K562 (cell line): ENCODE data around the gene PODNL1. TPM values are rescaled to one million over a fixed set of nuclear protein-coding genes. Genes with fewer than 3 reads are reported as not detected.

Source experiments
- BCL6 ChIP-seq: fragments of 250-450 bp; sonication (Bioruptor Pico); IDR thresholded peaks from 2 replicates; pipeline ENCODE4 v1.4.0; 2020
- BRCA1 ChIP-seq, 2 experiments: fragments of 450-650 bp in 1 of 2; sonication (generic) in 1 of 2; formaldehyde crosslinking in 1 of 2; IDR thresholded peaks; 2 replicates each; pipeline versions ENCODE4 v1.5.0 to v1.6.1; 2017 to 2020; ENCODE audit warnings: mild to moderate bottlenecking in 1 of 2, missing genetic modification reagents in 1 of 2
- DMBX1 ChIP-seq: fragments of 250-450 bp; sonication (Bioruptor Pico); IDR thresholded peaks from 2 replicates; pipeline ENCODE4 v1.8.0; 2022; ENCODE audit warnings: inconsistent platforms, mild to moderate bottlenecking, moderate library complexity, borderline replicate concordance
- FOXK2 ChIP-seq, 2 experiments: fragments of 450-650 bp; IDR thresholded peaks in 1 of 2; conservative IDR thresholded peaks in 1 of 2; 2 replicates each; pipeline ENCODE4 v1.6.1; 2016; ENCODE audit warnings: low read depth in 2 of 2, mild to moderate bottlenecking in 1 of 2
- KAT7 ChIP-seq: sonication (generic); formaldehyde crosslinking; IDR thresholded peaks from 2 replicates; pipeline ENCODE4 v1.8.0; 2022; ENCODE audit warnings: missing genetic modification reagents, mild to moderate bottlenecking, borderline replicate concordance
- NFE2 ChIP-seq: IDR thresholded peaks from 2 replicates; pipeline ENCODE4 v1.6.1; 2014; ENCODE audit warnings: antibody characterized with exemption, low read depth
- PCBP1 ChIP-seq: fragments of 200-400 bp; formaldehyde crosslinking; IDR thresholded peaks from 2 replicates; pipeline ENCODE4 v1.6.1; 2018; ENCODE audit warnings: mild to moderate bottlenecking, low read depth, low read length; ENCODE audit not compliant: poor library complexity, severe bottlenecking
- RBM17 ChIP-seq: fragments of 200-400 bp; formaldehyde crosslinking; IDR thresholded peaks from 2 replicates; pipeline ENCODE4 v1.6.1; 2017; ENCODE audit warnings: low read depth, mild to moderate bottlenecking, low read length, borderline replicate concordance
- SRSF1 ChIP-seq: fragments of 200-400 bp; formaldehyde crosslinking; IDR thresholded peaks from 2 replicates; pipeline ENCODE4 v1.6.1; 2017; ENCODE audit warnings: mild to moderate bottlenecking, low read depth, low read length, moderate library complexity
- TBP ChIP-seq: optimal IDR thresholded peaks from 2 replicates; pipeline ENCODE3; 2011; ENCODE audit warnings: low read depth, low read length, improper control_type of control experiment
- TRIM28 ChIP-seq: fragments of 450-650 bp; IDR thresholded peaks from 2 replicates; pipeline ENCODE4 v1.6.1; 2017
- polyA plus RNA-seq, 8 experiments: library from polyadenylated mRNA; depleted of rRNA in 4 of 8; stranded (reverse) in 5 of 8; unstranded in 3 of 8; fragments of >200 nt; fragmentation: Nextera tagmentation in 2 of 8; fragmentation: Illumina TruSeq in 1 of 8; extraction: Ambion mirVana in 2 of 8; extraction: Trizol in 1 of 8; gene quantifications; 2 replicates each; pipeline versions ENCODE4 v1.2.1 to v1.2.3, GENCODE V29; 2011 to 2014; ENCODE audit warnings: inconsistent platforms in 1 of 8, missing spikeins in 1 of 8
- total RNA-seq, 7 experiments: library from RNA; depleted of rRNA in 6 of 7; stranded (reverse); fragments of >200 nt in 6 of 7; fragmentation: Illumina TruSeq in 2 of 7; extraction: Trizol in 2 of 7; gene quantifications; 2 replicates each; pipeline versions ENCODE4 v1.2.1 to v1.2.3, GENCODE V29; 2011 to 2021; ENCODE audit warnings: low replicate concordance in 1 of 7
- TF ChIP-seq, protein P1 (sequence below): fragments of 450-650 bp; IDR thresholded peaks from 2 replicates; pipeline ENCODE4 v1.6.1; 2016; ENCODE audit warnings: antibody characterized with exemption
- TF ChIP-seq, protein P2 (sequence below): fragments of 250-450 bp; sonication (Bioruptor Pico); IDR thresholded peaks from 2 replicates; pipeline ENCODE4 v1.5.0; 2021
- TF ChIP-seq, protein P3 (sequence below): fragments of 250-450 bp; sonication (Bioruptor Pico); IDR thresholded peaks from 2 replicates; pipeline ENCODE4 v1.5.0; 2021; ENCODE audit warnings: mild to moderate bottlenecking, borderline replicate concordance
- TF ChIP-seq, protein P4 (sequence below): fragments of 450-650 bp; IDR thresholded peaks from 2 replicates; pipeline ENCODE4 v1.6.1; 2017; ENCODE audit warnings: mild to moderate bottlenecking, moderate library complexity

PODNL1 gene
- total and polyA plus RNA-seq, 9 of the 15 experiments (the other 6 are each of a cell fraction or from before 2014, with no cell fraction given) = 0.18 to 0.47 (median 0.23) TPM; not detected in 3

DNA sequence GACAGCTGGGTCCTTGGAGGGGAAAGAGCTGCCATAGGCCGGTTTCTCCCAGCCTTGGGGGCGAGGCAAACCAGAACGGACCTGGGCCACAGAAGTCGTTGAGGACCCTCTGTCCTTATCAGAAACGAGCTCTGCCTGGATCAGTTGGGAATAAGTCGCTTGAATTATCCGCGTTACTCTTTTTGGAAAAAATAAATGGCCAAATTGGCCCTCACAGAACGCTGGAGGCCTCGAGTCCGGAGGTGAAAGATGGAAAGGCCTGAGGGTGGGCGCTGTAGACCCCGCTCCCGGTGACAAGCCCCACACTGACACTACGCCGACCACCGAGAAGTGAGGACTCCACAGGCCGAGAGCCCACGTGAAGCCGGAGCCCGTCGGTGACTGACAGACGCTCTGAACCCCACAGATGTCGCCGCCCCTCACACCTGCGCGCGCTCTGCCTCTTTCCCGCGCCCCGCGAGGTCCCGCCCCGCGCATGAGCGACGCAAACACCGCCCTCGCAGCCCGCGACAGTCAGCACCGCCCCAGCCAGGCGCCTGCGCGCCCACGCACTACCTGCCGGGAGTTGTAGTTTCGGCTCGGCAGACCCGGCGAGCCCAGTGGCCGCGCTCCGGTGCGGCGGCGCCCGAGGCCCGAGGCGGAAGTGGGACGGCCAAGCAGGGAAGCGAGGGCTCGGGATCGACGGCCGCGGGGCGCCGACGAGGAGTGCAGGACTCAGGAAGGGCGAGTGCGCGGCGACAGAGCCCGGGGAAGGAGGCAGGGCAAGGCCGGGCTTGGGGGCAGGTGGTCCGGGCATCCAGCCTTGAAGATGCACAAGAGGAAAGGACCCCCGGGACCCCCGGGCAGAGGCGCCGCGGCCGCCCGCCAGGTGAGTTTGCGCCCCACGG, 32.3 kb downstream of the PODNL1 start, which contains the start of the genes BRME1 and CC2D1A (continued):
- 0 out of 2 replicates have a peak, but pooled peaks have one; percentile 32 for TF ChIP-seq KAT7 (CRISPR knock-in tag)
- TF ChIP-seq, protein P1, sequence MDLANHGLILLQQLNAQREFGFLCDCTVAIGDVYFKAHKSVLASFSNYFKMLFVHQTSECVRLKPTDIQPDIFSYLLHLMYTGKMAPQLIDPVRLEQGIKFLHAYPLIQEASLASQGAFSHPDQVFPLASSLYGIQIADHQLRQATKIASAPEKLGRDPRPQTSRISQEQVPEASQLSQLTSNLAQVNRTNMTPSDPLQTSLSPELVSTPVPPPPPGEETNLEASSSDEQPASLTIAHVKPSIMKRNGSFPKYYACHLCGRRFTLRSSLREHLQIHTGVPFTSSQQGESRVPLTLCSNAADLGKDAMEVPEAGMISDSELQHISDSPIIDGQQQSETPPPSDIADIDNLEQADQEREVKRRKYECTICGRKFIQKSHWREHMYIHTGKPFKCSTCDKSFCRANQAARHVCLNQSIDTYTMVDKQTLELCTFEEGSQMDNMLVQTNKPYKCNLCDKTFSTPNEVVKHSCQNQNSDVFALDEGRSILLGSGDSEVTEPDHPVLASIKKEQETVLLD = peak; percentile 93
- TF ChIP-seq FOXK2 (conservative IDR thresholded peaks at IDR 0.05 in 1 of 2, IDR thresholded peaks at IDR 0.05 in 1 of 2; ENCODE audit: low read depth in 2 of 2) = 0 out of 4 replicates have a peak, but pooled peaks of 1 of the 2 experiments have one; percentile 10
- TF ChIP-seq RBM17 = no peak
- no peak for TF ChIP-seq BRCA1 (IDR thresholded peaks at IDR 0.05)
- TF ChIP-seq BRCA1 (CRISPR knock-in tag; IDR thresholded peaks at IDR 0.05) = no peak
- peak; percentile 63; the same call in 1 of the 2 replicates for TF ChIP-seq DMBX1
- no peak for TF ChIP-seq BCL6 (CRISPR knock-in tag)
- TF ChIP-seq NFE2 = peak; percentile 41
- TF ChIP-seq, protein P2, sequence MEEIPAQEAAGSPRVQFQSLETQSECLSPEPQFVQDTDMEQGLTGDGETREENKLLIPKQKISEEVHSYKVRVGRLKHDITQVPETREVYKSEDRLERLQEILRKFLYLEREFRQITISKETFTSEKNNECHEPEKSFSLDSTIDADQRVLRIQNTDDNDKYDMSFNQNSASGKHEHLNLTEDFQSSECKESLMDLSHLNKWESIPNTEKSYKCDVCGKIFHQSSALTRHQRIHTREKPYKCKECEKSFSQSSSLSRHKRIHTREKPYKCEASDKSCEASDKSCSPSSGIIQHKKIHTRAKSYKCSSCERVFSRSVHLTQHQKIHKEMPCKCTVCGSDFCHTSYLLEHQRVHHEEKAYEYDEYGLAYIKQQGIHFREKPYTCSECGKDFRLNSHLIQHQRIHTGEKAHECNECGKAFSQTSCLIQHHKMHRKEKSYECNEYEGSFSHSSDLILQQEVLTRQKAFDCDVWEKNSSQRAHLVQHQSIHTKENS (CRISPR knock-in tag) = no peak
- TF ChIP-seq SRSF1 = no peak
- TF ChIP-seq, protein P3, sequence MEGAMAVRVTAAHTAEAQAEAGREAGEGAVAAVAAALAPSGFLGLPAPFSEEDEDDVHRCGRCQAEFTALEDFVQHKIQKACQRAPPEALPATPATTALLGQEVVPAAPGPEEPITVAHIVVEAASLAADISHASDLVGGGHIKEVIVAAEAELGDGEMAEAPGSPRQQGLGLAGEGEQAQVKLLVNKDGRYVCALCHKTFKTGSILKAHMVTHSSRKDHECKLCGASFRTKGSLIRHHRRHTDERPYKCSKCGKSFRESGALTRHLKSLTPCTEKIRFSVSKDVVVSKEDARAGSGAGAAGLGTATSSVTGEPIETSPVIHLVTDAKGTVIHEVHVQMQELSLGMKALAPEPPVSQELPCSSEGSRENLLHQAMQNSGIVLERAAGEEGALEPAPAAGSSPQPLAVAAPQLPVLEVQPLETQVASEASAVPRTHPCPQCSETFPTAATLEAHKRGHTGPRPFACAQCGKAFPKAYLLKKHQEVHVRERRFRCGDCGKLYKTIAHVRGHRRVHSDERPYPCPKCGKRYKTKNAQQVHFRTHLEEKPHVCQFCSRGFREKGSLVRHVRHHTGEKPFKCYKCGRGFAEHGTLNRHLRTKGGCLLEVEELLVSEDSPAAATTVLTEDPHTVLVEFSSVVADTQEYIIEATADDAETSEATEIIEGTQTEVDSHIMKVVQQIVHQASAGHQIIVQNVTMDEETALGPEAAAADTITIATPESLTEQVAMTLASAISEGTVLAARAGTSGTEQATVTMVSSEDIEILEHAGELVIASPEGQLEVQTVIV = no peak
- TF ChIP-seq, protein P4, sequence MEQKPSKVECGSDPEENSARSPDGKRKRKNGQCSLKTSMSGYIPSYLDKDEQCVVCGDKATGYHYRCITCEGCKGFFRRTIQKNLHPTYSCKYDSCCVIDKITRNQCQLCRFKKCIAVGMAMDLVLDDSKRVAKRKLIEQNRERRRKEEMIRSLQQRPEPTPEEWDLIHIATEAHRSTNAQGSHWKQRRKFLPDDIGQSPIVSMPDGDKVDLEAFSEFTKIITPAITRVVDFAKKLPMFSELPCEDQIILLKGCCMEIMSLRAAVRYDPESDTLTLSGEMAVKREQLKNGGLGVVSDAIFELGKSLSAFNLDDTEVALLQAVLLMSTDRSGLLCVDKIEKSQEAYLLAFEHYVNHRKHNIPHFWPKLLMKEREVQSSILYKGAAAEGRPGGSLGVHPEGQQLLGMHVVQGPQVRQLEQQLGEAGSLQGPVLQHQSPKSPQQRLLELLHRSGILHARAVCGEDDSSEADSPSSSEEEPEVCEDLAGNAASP = no peak
- peak; percentile 66 for TF ChIP-seq TBP
- TF ChIP-seq TRIM28 = no peak
- peak; percentile 81 for TF ChIP-seq PCBP1
